K562 (cell line): Measurements from ENCODE around the gene ESD. TPM values are rescaled to one million over a fixed set of nuclear protein-coding genes. Genes with fewer than 3 reads are reported as not detected.

ENCODE experiments used
- ATAC-seq: fragments of 200-7000 bp; cut with Tn5 transposase; 3 replicates; pipeline ENCODE4 v1.9.1; 2020; ENCODE audit warnings: moderate library complexity
- BruUV-seq: library from RNA; stranded (reverse); fragments of 400-500 nt; replicated peaks from 2 replicates; lab custom pipeline; 2021; lab: Mats Ljungman, UMichigan
- CTCF ChIA-PET: fragments of 300-600 bp; formaldehyde crosslinking; extraction: SDS; loops from one replicate; lab custom pipeline; 2021; ENCODE audit warnings: low intra/inter-chr PET ratio; lab: Yijun Ruan, JAX
- POLR2A ChIA-PET: fragments of 300-600, 350-650 bp; sonication (Branson Sonifier 250); formaldehyde crosslinking; extraction: SDS; loops from one replicate; lab custom pipeline; 2021; ENCODE audit warnings: antibody characterized with exemption, inconsistent platforms; lab: Yijun Ruan, JAX
- DNase-seq, 4 experiments: peaks; one replicate each; pipeline versions ENCODE4 v3.0.0 to v3.0.0-alpha.2; 2011 to 2018; ENCODE audit warnings: low spot score in 3 of 4, mixed read lengths in 3 of 4; ENCODE audit errors: extremely low read depth in 1 of 4
- FAIRE-seq: peaks from 2 replicates; lab custom pipeline; 2011; peaks lifted over from hg19 to GRCh38; lab: Jason Lieb, UNC
- H2AFZ ChIP-seq: 2 replicates; pipeline ENCODE4 v1.6.0; 2011; ENCODE audit warnings: low read depth, low read length, control low read depth, inconsistent platforms
- H3K27ac ChIP-seq: fragments of 200-600 bp; 3 replicates; pipeline ENCODE4 v1.8.0; 2011; ENCODE audit warnings: low read depth, mild to moderate bottlenecking, control low read depth, inconsistent platforms, low read length, moderate library complexity, mixed read lengths; ENCODE audit errors: extremely low read depth
- H3K27me3 ChIP-seq, 2 experiments: fragments of 300-600 bp in 1 of 2; 2 replicates in 1 of 2; 3 replicates in 1 of 2; pipeline versions ENCODE4 v1.6.0 to v1.8.0; 2011; ENCODE audit warnings: inconsistent platforms in 2 of 2, low read length in 2 of 2, mild to moderate bottlenecking in 1 of 2, mixed read lengths in 1 of 2, moderate library complexity in 1 of 2; ENCODE audit not compliant: control insufficient read depth in 2 of 2, insufficient read depth in 2 of 2
- H3K36me3 ChIP-seq: fragments of 300-600 bp; 3 replicates; pipeline ENCODE4 v1.8.0; 2011; ENCODE audit warnings: mild to moderate bottlenecking, low read length, inconsistent platforms; ENCODE audit not compliant: control insufficient read depth, insufficient read depth
- H3K4me1 ChIP-seq, 2 experiments: fragments of 200-600 bp in 1 of 2; replicated peaks in 1 of 2; 2 replicates in 1 of 2; 3 replicates in 1 of 2; pipeline versions ENCODE4 v1.5.1 to v1.8.0; 2011; ENCODE audit warnings: inconsistent platforms in 2 of 2, low read length in 2 of 2, mild to moderate bottlenecking in 1 of 2, mixed read lengths in 1 of 2, moderate library complexity in 1 of 2; ENCODE audit not compliant: control insufficient read depth in 2 of 2, insufficient read depth in 2 of 2
- H3K4me2 ChIP-seq: 2 replicates; pipeline ENCODE4 v1.6.1; 2011; ENCODE audit warnings: low read length, control low read depth, inconsistent platforms, mixed read lengths; ENCODE audit not compliant: insufficient read depth
- H3K4me3 ChIP-seq: fragments of 200-600 bp; sonication (generic), shearing (Covaris generic); 2 replicates; pipeline ENCODE4 v1.5.1; 2016; ENCODE audit warnings: control low read depth, inconsistent platforms
- H3K79me2 ChIP-seq: fragments of 200-600 bp; 3 replicates; pipeline ENCODE4 v1.8.0; 2011; ENCODE audit warnings: low read length, inconsistent platforms; ENCODE audit not compliant: control insufficient read depth, insufficient read depth
- H3K9ac ChIP-seq, 2 experiments: 2 replicates each; pipeline versions ENCODE4 v1.6.0 to v1.6.1; 2011; ENCODE audit warnings: low read depth in 2 of 2, low read length in 2 of 2, control low read depth in 1 of 2, inconsistent platforms in 1 of 2, mild to moderate bottlenecking in 1 of 2, mixed read lengths in 1 of 2; ENCODE audit not compliant: insufficient read depth in 1 of 2
- H3K9me1 ChIP-seq: one replicate; pipeline ENCODE4 v1.6.0; 2011; ENCODE audit warnings: inconsistent platforms, mild to moderate bottlenecking, low read length, moderate library complexity; ENCODE audit not compliant: control insufficient read depth, insufficient read depth
- H3K9me3 ChIP-seq: replicated peaks from 2 replicates; pipeline ENCODE4 v1.5.1; 2011; ENCODE audit warnings: low read depth, low read length, inconsistent platforms; ENCODE audit not compliant: control insufficient read depth, insufficient read depth
- H4K20me1 ChIP-seq: replicated peaks from 2 replicates; pipeline ENCODE4 v1.6.1; 2011; ENCODE audit warnings: low read length, inconsistent platforms, mixed read lengths; ENCODE audit not compliant: control insufficient read depth, insufficient read depth
- GATAD2B ChIP-seq: fragments of 450-650 bp; IDR thresholded peaks from 2 replicates; pipeline ENCODE4 v1.6.1; 2017; ENCODE audit warnings: mild to moderate bottlenecking, borderline replicate concordance
- POLR3A ChIP-seq: IDR thresholded peaks from 2 replicates; pipeline ENCODE4 v1.6.1; 2011; ENCODE audit warnings: borderline replicate concordance, mild to moderate bottlenecking, moderate library complexity; ENCODE audit not compliant: insufficient read length, insufficient read depth; ENCODE audit errors: extremely low read depth
- WHSC1 ChIP-seq: IDR thresholded peaks from one replicate; pipeline ENCODE4 v1.6.1; 2012; ENCODE audit warnings: low read length, control low read depth, inconsistent platforms
- WGBS: fragments of 100-300 bp; shearing (Covaris generic); methylation state at CpG from one replicate; pipeline ENCODE4 v1.1.6; 2016; ENCODE audit warnings: low coverage, mixed read lengths; ENCODE audit not compliant: insufficient coverage; ENCODE audit errors: missing lambda C conversion rate; 5-methylcytosine and 5-hydroxymethylcytosine counted together
- in situ Hi-C: fragments of 300-500 bp; cut with MboI; formaldehyde crosslinking; loops from 4 replicates; pipeline ENCODE4 v1.15.0; 2018; ENCODE audit warnings: inconsistent platforms, mixed read lengths
- intact Hi-C: fragments of 100-400 bp; cut with micrococcal nuclease; formaldehyde crosslinking; loops from 2 replicates; pipeline ENCODE4 v1.14.2; 2022
- polyA plus RNA-seq, 8 experiments: library from polyadenylated mRNA; depleted of rRNA in 4 of 8; stranded (reverse) in 5 of 8; unstranded in 3 of 8; fragments of >200 nt; fragmentation: Nextera tagmentation in 2 of 8; fragmentation: Illumina TruSeq in 1 of 8; extraction: Ambion mirVana in 2 of 8; extraction: Trizol in 1 of 8; gene quantifications; 2 replicates each; pipeline versions ENCODE4 v1.2.1 to v1.2.3, GENCODE V29; 2011 to 2014; ENCODE audit warnings: inconsistent platforms in 1 of 8, missing spikeins in 1 of 8
- total RNA-seq, 7 experiments: library from RNA; depleted of rRNA in 6 of 7; stranded (reverse); fragments of >200 nt in 6 of 7; fragmentation: Illumina TruSeq in 2 of 7; extraction: Trizol in 2 of 7; gene quantifications; 2 replicates each; pipeline versions ENCODE4 v1.2.1 to v1.2.3, GENCODE V29; 2011 to 2021; ENCODE audit warnings: low replicate concordance in 1 of 7
- TF ChIP-seq, protein P1 (sequence below): sonication (generic); formaldehyde crosslinking; IDR thresholded peaks from 2 replicates; pipeline ENCODE4 v1.8.0; 2022; ENCODE audit warnings: mild to moderate bottlenecking, missing genetic modification reagents
- TF ChIP-seq, protein P2 (sequence below), 2 experiments: fragments of 450-650 bp in 1 of 2; sonication (generic) in 1 of 2; formaldehyde crosslinking; conservative IDR thresholded peaks; 2 replicates each; pipeline versions ENCODE4 v1.4.0 to v1.8.1; 2020 to 2022; ENCODE audit warnings: mild to moderate bottlenecking in 1 of 2, missing genetic modification reagents in 1 of 2

ESD gene
- total and polyA plus RNA-seq, 9 of the 15 experiments (the other 6 are each of a cell fraction or from before 2014, with no cell fraction given): 88.9 to 402 (median 232) TPM

DNA sequence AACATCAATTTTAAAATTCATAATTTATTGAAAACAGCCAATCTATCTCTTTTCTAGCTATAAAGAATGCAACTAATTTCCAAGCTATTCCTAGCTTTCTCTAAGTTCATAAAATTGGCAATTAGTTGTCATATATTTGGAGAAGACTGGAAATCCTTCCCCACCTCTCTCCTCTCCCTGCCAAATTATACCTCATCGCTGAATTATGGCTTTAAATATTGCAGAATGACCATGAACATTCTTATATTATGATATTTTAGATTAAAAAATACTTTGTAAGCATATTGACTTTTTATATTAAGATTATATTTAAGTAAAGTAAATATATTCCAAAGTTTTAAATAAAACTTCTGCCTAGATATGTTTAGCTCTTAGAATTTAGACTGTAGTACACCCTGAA lies 58.2 kb downstream of the ESD start (continued):
- TF ChIP-seq, protein P1, sequence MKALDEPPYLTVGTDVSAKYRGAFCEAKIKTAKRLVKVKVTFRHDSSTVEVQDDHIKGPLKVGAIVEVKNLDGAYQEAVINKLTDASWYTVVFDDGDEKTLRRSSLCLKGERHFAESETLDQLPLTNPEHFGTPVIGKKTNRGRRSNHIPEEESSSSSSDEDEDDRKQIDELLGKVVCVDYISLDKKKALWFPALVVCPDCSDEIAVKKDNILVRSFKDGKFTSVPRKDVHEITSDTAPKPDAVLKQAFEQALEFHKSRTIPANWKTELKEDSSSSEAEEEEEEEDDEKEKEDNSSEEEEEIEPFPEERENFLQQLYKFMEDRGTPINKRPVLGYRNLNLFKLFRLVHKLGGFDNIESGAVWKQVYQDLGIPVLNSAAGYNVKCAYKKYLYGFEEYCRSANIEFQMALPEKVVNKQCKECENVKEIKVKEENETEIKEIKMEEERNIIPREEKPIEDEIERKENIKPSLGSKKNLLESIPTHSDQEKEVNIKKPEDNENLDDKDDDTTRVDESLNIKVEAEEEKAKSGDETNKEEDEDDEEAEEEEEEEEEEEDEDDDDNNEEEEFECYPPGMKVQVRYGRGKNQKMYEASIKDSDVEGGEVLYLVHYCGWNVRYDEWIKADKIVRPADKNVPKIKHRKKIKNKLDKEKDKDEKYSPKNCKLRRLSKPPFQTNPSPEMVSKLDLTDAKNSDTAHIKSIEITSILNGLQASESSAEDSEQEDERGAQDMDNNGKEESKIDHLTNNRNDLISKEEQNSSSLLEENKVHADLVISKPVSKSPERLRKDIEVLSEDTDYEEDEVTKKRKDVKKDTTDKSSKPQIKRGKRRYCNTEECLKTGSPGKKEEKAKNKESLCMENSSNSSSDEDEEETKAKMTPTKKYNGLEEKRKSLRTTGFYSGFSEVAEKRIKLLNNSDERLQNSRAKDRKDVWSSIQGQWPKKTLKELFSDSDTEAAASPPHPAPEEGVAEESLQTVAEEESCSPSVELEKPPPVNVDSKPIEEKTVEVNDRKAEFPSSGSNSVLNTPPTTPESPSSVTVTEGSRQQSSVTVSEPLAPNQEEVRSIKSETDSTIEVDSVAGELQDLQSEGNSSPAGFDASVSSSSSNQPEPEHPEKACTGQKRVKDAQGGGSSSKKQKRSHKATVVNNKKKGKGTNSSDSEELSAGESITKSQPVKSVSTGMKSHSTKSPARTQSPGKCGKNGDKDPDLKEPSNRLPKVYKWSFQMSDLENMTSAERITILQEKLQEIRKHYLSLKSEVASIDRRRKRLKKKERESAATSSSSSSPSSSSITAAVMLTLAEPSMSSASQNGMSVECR: no peak
- no peak for TF ChIP-seq WHSC1
- TF ChIP-seq GATAD2B: no peak
- no peak for TF ChIP-seq POLR3A
- TF ChIP-seq, protein P2, sequence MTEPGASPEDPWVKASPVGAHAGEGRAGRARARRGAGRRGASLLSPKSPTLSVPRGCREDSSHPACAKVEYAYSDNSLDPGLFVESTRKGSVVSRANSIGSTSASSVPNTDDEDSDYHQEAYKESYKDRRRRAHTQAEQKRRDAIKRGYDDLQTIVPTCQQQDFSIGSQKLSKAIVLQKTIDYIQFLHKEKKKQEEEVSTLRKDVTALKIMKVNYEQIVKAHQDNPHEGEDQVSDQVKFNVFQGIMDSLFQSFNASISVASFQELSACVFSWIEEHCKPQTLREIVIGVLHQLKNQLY (CRISPR knock-in tag; conservative IDR thresholded peaks at IDR 0.05): no peak

DNA sequence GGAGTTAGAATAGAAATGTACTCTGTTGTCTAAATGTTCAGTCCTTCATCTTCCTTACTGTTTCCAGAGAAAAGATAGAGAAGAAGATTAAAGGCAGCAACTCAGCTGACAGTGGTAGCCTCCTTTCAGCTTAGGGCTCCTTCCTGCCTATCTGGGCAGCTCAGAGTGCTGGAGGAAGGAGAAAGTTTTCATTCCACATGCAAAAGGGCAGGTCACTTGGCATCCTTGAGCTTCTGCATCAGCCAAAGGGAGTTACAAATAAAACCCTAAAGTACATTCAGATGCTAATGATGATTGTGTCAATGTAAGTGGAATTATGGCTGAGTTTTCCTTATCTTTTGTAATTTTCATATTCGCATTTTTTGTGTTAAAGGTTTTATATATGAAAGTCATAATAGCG lies 58.9 kb downstream of the ESD start:
- Histone ChIP-seq H3K36me3 (peaks cover 10% of the 10 kb centered on the region; the same call in 1 of the 3 replicates), H3K79me2 (no peaks in the 10 kb centered on the region), H3K4me2 (no peak overlapping the region), H3K27me3 (no peaks in the 10 kb centered on the region), H3K27ac (no peak overlapping the region), H3K9me1 (no peaks in the 10 kb centered on the region), H3K9ac (no peak overlapping the region), H2AFZ (no peak overlapping the region), H3K4me3 (no peak overlapping the region), H4K20me1 (no peaks in the 10 kb centered on the region), H3K4me1 (no peaks in the 10 kb centered on the region), H3K9me3 (no peaks in the 10 kb centered on the region)
- ChIA-PET CTCF (no interaction called here), POLR2A (interaction anchor here (0.6 kb wide), 1 partner anchor 44 kb away, joined by 3 read pairs; no protein-coding TSS in a partner anchor)
- no peak for FAIRE-seq
- DNase-seq: no peak
- in situ Hi-C loops (no loop called here), intact Hi-C loops (no loop called here)
- BruUV-seq: no TSS peak
- 94% methylated on average over 2 of the region's 2 CpGs for WGBS
- ATAC-seq: no peak
